Fibroblast of lung (primary cell): ENCODE measurements around the gene AQP12B. TPM values are rescaled to one million over a fixed set of nuclear protein-coding genes. Genes with fewer than 3 reads are reported as not detected.

Experiments
- DNase-seq, 2 donors: peaks; one replicate each; pipeline versions ENCODE4 v3.0.0 to v3.0.0-alpha.2; 2010; ENCODE audit warnings: low read depth in 2 of 2
- H2AFZ ChIP-seq: 2 replicates; pipeline ENCODE4 v1.5.1; 2012; ENCODE audit warnings: low read length, control low read depth, inconsistent platforms
- H3K27ac ChIP-seq: 2 replicates; pipeline ENCODE4 v1.5.1; 2011; ENCODE audit warnings: low read length, control low read depth; ENCODE audit not compliant: insufficient read depth
- H3K27me3 ChIP-seq: 2 replicates; pipeline ENCODE4 v1.5.1; 2011; ENCODE audit warnings: mild to moderate bottlenecking, low read length; ENCODE audit not compliant: control insufficient read depth, insufficient read depth
- H3K36me3 ChIP-seq: 2 replicates; pipeline ENCODE4 v1.5.1; 2011; ENCODE audit warnings: low read length; ENCODE audit not compliant: control insufficient read depth, insufficient read depth
- H3K4me1 ChIP-seq: 2 replicates; pipeline ENCODE4 v1.5.1; 2011; ENCODE audit warnings: low read length; ENCODE audit not compliant: control insufficient read depth, insufficient read depth; ENCODE audit errors: extremely low read depth
- H3K4me2 ChIP-seq: 2 replicates; pipeline ENCODE4 v1.5.1; 2011; ENCODE audit warnings: low read length, control low read depth; ENCODE audit not compliant: insufficient read depth; ENCODE audit errors: extremely low read depth
- H3K4me3 ChIP-seq, 4 experiments: fragments of 200-600 bp in 1 of 4; sonication (generic) in 1 of 4; replicated peaks in 1 of 4; 2 replicates each; pipeline ENCODE4 v1.5.1; 2011 to 2016; ENCODE audit warnings: low read length in 4 of 4, low read depth in 3 of 4, mild to moderate bottlenecking in 3 of 4, control low read depth in 2 of 4, inconsistent platforms in 1 of 4, mixed read lengths in 1 of 4; ENCODE audit not compliant: insufficient read depth in 1 of 4; ENCODE audit errors: control extremely low read depth in 1 of 4
- H3K79me2 ChIP-seq: 2 replicates; pipeline ENCODE4 v1.5.1; 2012; ENCODE audit warnings: mild to moderate bottlenecking, low read length, inconsistent platforms; ENCODE audit not compliant: control insufficient read depth, insufficient read depth
- H3K9ac ChIP-seq: 2 replicates; pipeline ENCODE4 v1.5.1; 2011; ENCODE audit warnings: mild to moderate bottlenecking, low read length, control low read depth; ENCODE audit not compliant: insufficient read depth
- H3K9me3 ChIP-seq: 2 replicates; pipeline ENCODE4 v1.5.1; 2012; ENCODE audit warnings: low read depth, low read length; ENCODE audit not compliant: control insufficient read depth, insufficient read depth
- H4K20me1 ChIP-seq: 2 replicates; pipeline ENCODE4 v1.5.1; 2011; ENCODE audit warnings: low read length; ENCODE audit not compliant: control insufficient read depth, insufficient read depth; ENCODE audit errors: extremely low read depth
- CTCF ChIP-seq, 2 donors: IDR thresholded peaks in 1 of 2; conservative IDR thresholded peaks in 1 of 2; 1 replicate in 1 of 2; 2 replicates in 1 of 2; pipeline ENCODE4 v1.5.1; 2011 to 2012; ENCODE audit warnings: low read length in 2 of 2, control low read depth in 1 of 2, inconsistent platforms in 1 of 2, low read depth in 1 of 2, mild to moderate bottlenecking in 1 of 2
- EZH2 ChIP-seq: IDR thresholded peaks from 2 replicates; pipeline ENCODE4 v1.5.1; 2012; ENCODE audit warnings: low read length, control low read depth, mild to moderate bottlenecking; ENCODE audit errors: missing control alignments
- polyA plus RNA-seq, 2 donors: library from polyadenylated mRNA; depleted of rRNA in 1 of 2; stranded (reverse) in 1 of 2; unstranded in 1 of 2; fragments of >200 nt; gene quantifications; 2 replicates each; pipeline ENCODE4 v1.2.1, GENCODE V29; 2011 to 2012; ENCODE audit warnings: missing spikeins in 1 of 2
- total RNA-seq: library from RNA; depleted of rRNA; stranded (reverse); fragments of >200 nt; gene quantifications from 2 replicates; pipeline ENCODE4 v1.2.1, GENCODE V29; 2014

Gene AQP12B
- total and polyA plus RNA-seq, 2 donors (not counting 1 experiment from before 2014, with no cell fraction given): not detected

GRCh38 chr2:240655931-240656886 lies 26.5 kb downstream of the AQP12B start:
- Histone ChIP-seq H3K36me3 (no peaks in the 10 kb centered on the region), H3K4me3 (no peak overlapping the region), H3K79me2 (no peaks in the 10 kb centered on the region), H3K4me2 (no peak overlapping the region), H3K9ac (no peak overlapping the region), H3K27me3 (peaks cover 3% of the 10 kb centered on the region), H2AFZ (no peak overlapping the region), H3K4me1 (no peaks in the 10 kb centered on the region), H4K20me1 (no peaks in the 10 kb centered on the region), H3K9me3 (no peaks in the 10 kb centered on the region), H3K27ac (no peak overlapping the region)
- DNase-seq: peak in 1 of 2 donors; percentile 40
- no peak for TF ChIP-seq EZH2
- no peak for TF ChIP-seq CTCF (conservative IDR thresholded peaks at IDR 0.05 in 1 of 2, IDR thresholded peaks at IDR 0.05 in 1 of 2; ENCODE audit: low read depth in 1 of 2, low read length in 2 of 2)

- H3K27ac ChIP-seq: no peak overlapping the region
- no peak for DNase-seq
- H3K79me2 ChIP-seq: no peaks in the 10 kb centered on the region
- H3K9ac ChIP-seq: no peak overlapping the region
- no peaks in the 10 kb centered on the region for H4K20me1 ChIP-seq
- no peak overlapping the region for H3K4me3 ChIP-seq
- TF ChIP-seq EZH2 (no peak), CTCF (conservative IDR thresholded peaks at IDR 0.05 in 1 of 2, IDR thresholded peaks at IDR 0.05 in 1 of 2; ENCODE audit: low read depth in 1 of 2, low read length in 2 of 2) (no peak)
- no peaks in the 10 kb centered on the region for H3K4me1 ChIP-seq
- H3K36me3 ChIP-seq: no peaks in the 10 kb centered on the region
- H3K9me3 ChIP-seq: no peaks in the 10 kb centered on the region
- H3K27me3 ChIP-seq: peaks cover 7% of the 10 kb centered on the region
- H3K4me2 ChIP-seq: no peak overlapping the region
- H2AFZ ChIP-seq: no peak overlapping the region
These were observed 31.5 kb downstream of the AQP12B start for GRCh38 chr2:240651185-240651584.

GRCh38 chr2:240650254-240650965 lies 32.3 kb downstream of the AQP12B start:
- Histone ChIP-seq H3K79me2 (no peaks in the 10 kb centered on the region), H3K4me3 (no peak overlapping the region), H3K9me3 (no peaks in the 10 kb centered on the region), H3K9ac (no peak overlapping the region), H3K36me3 (no peaks in the 10 kb centered on the region), H3K4me2 (no peak overlapping the region), H3K4me1 (no peaks in the 10 kb centered on the region), H2AFZ (no peak overlapping the region), H3K27me3 (peaks cover 6% of the 10 kb centered on the region), H3K27ac (no peak overlapping the region), H4K20me1 (no peaks in the 10 kb centered on the region)
- DNase-seq: no peak
- TF ChIP-seq EZH2: no peak
- TF ChIP-seq CTCF (conservative IDR thresholded peaks at IDR 0.05 in 1 of 2, IDR thresholded peaks at IDR 0.05 in 1 of 2; ENCODE audit: low read depth in 1 of 2, low read length in 2 of 2): no peak
